CD14-positive monocyte (primary cell): ENCODE measurements around the gene RPL10. TPM values are rescaled to one million over a fixed set of nuclear protein-coding genes. Genes with fewer than 3 reads are reported as not detected.

ENCODE experiments used
- DNase-seq, 3 donors: peaks; one replicate each; pipeline ENCODE4 v3.0.0-alpha.2; 2011 to 2022
- H2AFZ ChIP-seq: 2 replicates; pipeline ENCODE4 v1.6.0; 2012; ENCODE audit warnings: mild to moderate bottlenecking, low read depth, low read length, inconsistent platforms; ENCODE audit not compliant: insufficient read depth, poor library complexity, severe bottlenecking
- H3K27ac ChIP-seq, 2 donors: 1 replicate in 1 of 2; 2 replicates in 1 of 2; pipeline ENCODE4 v1.5.1; 2012 to 2013; ENCODE audit warnings: low read length in 2 of 2, control low read depth in 1 of 2, inconsistent platforms in 1 of 2, low read depth in 1 of 2, mild to moderate bottlenecking in 1 of 2
- H3K27me3 ChIP-seq, 2 donors: one replicate each; pipeline versions ENCODE4 v1.6.0 to v1.6.1; 2011 to 2013; ENCODE audit warnings: low read length in 2 of 2; ENCODE audit not compliant: control insufficient read depth in 2 of 2, insufficient read depth in 2 of 2
- H3K36me3 ChIP-seq, 2 donors: replicated peaks in 1 of 2; 1 replicate in 1 of 2; 2 replicates in 1 of 2; pipeline versions ENCODE4 v1.5.1 to v1.6.1; 2012 to 2013; ENCODE audit warnings: low read length in 2 of 2, control low read depth in 1 of 2, inconsistent platforms in 1 of 2, mild to moderate bottlenecking in 1 of 2; ENCODE audit not compliant: insufficient read depth in 2 of 2, control insufficient read depth in 1 of 2
- H3K4me1 ChIP-seq, 2 donors: 1 replicate in 1 of 2; 2 replicates in 1 of 2; pipeline versions ENCODE4 v1.5.1 to v1.6.1; 2012 to 2013; ENCODE audit warnings: low read length in 2 of 2, control low read depth in 1 of 2, inconsistent platforms in 1 of 2, mild to moderate bottlenecking in 1 of 2, moderate library complexity in 1 of 2; ENCODE audit not compliant: insufficient read depth in 2 of 2, control insufficient read depth in 1 of 2
- H3K4me2 ChIP-seq: replicated peaks from 2 replicates; pipeline ENCODE3; 2012; ENCODE audit warnings: low read length, moderate library complexity, mild to moderate bottlenecking; ENCODE audit not compliant: poor library complexity, severe bottlenecking; ENCODE audit errors: extremely low read depth
- H3K4me3 ChIP-seq, 3 experiments: fragments of 200-600 bp in 1 of 3; sonication (generic) in 1 of 3; replicated peaks in 1 of 3; 1 replicate in 2 of 3; 2 replicates in 1 of 3; pipeline ENCODE4 v1.5.1; 2011 to 2013; ENCODE audit warnings: low read length in 3 of 3, mild to moderate bottlenecking in 3 of 3, control low read depth in 2 of 3, low read depth in 2 of 3, inconsistent platforms in 1 of 3, moderate library complexity in 1 of 3
- H3K79me2 ChIP-seq: 2 replicates; pipeline ENCODE4 v1.6.0; 2012; ENCODE audit warnings: mild to moderate bottlenecking, control low read depth, inconsistent platforms, low read length, moderate library complexity; ENCODE audit not compliant: insufficient read depth
- H3K9ac ChIP-seq: 2 replicates; pipeline ENCODE4 v1.6.0; 2017; ENCODE audit warnings: low read length, mild to moderate bottlenecking; ENCODE audit not compliant: insufficient read depth, poor library complexity, severe bottlenecking
- H3K9me3 ChIP-seq, 2 donors: replicated peaks in 1 of 2; 1 replicate in 1 of 2; 2 replicates in 1 of 2; pipeline versions ENCODE4 v1.5.1 to v1.6.1; 2012 to 2013; ENCODE audit warnings: low read length in 2 of 2, control low read depth in 1 of 2; ENCODE audit not compliant: control insufficient read depth in 1 of 2, insufficient read depth in 1 of 2
- H4K20me1 ChIP-seq: 2 replicates; pipeline ENCODE4 v1.6.0; 2012; ENCODE audit warnings: mild to moderate bottlenecking, low read length, control low read depth, moderate library complexity; ENCODE audit not compliant: insufficient read depth
- H3K27ac Mint-ChIP-seq, 7 donors: one replicate each; pipeline ENCODE4 v1.8.0; 2020; ENCODE audit warnings: mild to moderate bottlenecking in 7 of 7, mixed read lengths in 7 of 7, moderate library complexity in 6 of 7, inconsistent platforms in 2 of 7
- H3K27me3 Mint-ChIP-seq, 3 donors: one replicate each; pipeline ENCODE4 v1.8.0; 2021 to 2022; ENCODE audit warnings: low read depth in 3 of 3, mild to moderate bottlenecking in 3 of 3, mixed read lengths in 3 of 3, moderate library complexity in 3 of 3, inconsistent platforms in 1 of 3
- H3K36me3 Mint-ChIP-seq, 2 donors: one replicate each; pipeline ENCODE4 v1.8.0; 2020; ENCODE audit warnings: mixed read lengths in 2 of 2, inconsistent platforms in 1 of 2, mild to moderate bottlenecking in 1 of 2
- H3K4me1 Mint-ChIP-seq: one replicate; pipeline ENCODE4 v1.8.0; 2020; ENCODE audit warnings: mild to moderate bottlenecking, mixed read lengths
- H3K4me3 Mint-ChIP-seq, 2 donors: one replicate each; pipeline ENCODE4 v1.8.0; 2020; ENCODE audit warnings: mild to moderate bottlenecking in 2 of 2, mixed read lengths in 2 of 2, moderate library complexity in 1 of 2
- H3K9me3 Mint-ChIP-seq, 7 donors: one replicate each; pipeline ENCODE4 v1.8.0; 2020 to 2022; ENCODE audit warnings: mixed read lengths in 7 of 7, mild to moderate bottlenecking in 6 of 7, moderate library complexity in 6 of 7, inconsistent platforms in 2 of 7
- WGBS: methylation state at CpG from one replicate; pipeline ENCODE4 v1.1.5; 2013; ENCODE audit warnings: missing lambda C conversion rate; ENCODE audit not compliant: insufficient coverage; 5-methylcytosine and 5-hydroxymethylcytosine counted together
- intact Hi-C, 2 donors: fragments of 100-400 bp; cut with micrococcal nuclease; formaldehyde crosslinking; loops; one replicate each; pipeline versions ENCODE4 v1.15.0 to v1.15.1; 2023
- polyA minus RNA-seq: library from RNA; depleted of rRNA, polyadenylated mRNA; stranded (reverse); fragments of >200 nt; gene quantifications from 2 replicates; pipeline ENCODE4 v1.2.3, GENCODE V29; 2012
- polyA plus RNA-seq, 3 donors: library from polyadenylated mRNA; depleted of rRNA in 1 of 3; unstranded in 2 of 3; stranded (reverse) in 1 of 3; fragments of 300-500 nt in 2 of 3; fragments of >200 nt in 1 of 3; fragmentation: Illumina TruSeq in 2 of 3; gene quantifications; 1 replicate in 2 of 3; 2 replicates in 1 of 3; pipeline ENCODE4 v1.2.3, GENCODE V29; 2012 to 2021
- total RNA-seq, 12 experiments: library from RNA in 1 of 12; stranded (reverse) in 1 of 12; fragments of 120-200 nt in 1 of 12; gene quantifications; one replicate each; pipeline ENCODE4 v1.2.4 and lab custom pipeline; 2013 to 2026; ENCODE audit warnings: mixed read lengths in 6 of 12, inconsistent platforms in 1 of 12
- TF ChIP-seq, protein P1 (sequence below): fragments of 200-600 bp; IDR thresholded peaks from one replicate; pipeline ENCODE4 v1.8.0; 2022; ENCODE audit warnings: antibody characterized with exemption, mild to moderate bottlenecking

The RPL10 gene
- total RNA-seq (2013): 4,024 TPM
- polyA plus RNA-seq: 1,000 to 10,000 TPM; 1,536 to 5,639 (median 1,724) TPM
- polyA minus RNA-seq: 1,253 and 1,966 TPM in 2 replicates
- total RNA-seq (lab: John Stamatoyannopoulos, UW): 468 to 1,296 (median 944) reads per million in 11 experiments

DNA sequence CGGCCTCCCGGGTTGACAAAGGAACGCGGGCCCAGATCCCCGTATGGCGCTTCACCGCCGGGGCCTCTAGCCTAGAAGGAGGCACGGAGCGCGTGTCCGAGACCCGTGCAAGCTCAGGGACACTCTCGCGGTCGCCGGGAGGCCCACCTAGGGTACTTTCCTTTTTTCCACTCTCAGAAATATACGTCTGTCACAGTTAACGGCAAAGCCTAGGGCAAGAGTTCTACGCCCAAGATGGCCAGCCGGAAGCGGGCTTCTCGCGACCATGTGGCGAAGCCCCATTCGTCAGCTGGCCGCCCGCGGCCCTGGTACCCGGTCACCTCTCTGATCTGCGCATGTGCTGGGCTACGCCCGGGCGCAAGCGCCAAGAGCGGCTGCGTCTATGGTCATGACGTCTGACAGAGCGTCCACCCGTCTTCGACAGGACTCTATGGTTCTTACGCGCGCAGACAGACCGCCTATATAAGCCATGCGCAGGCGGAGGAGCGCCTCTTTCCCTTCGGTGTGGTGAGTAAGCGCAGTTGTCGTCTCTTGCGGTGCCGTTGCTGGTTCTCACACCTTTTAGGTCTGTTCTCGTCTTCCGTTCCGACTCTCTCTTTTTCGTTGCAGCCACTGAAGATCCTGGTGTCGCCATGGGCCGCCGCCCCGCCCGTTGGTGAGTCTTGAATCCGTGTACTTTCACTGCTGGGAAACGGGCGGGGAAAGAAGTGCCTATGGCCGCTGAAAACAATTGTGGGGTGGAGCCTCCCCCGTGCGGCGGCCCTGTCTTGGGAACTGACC is at the start of gene RPL10:
RPL10 (plus strand) TSS at position 490 of the 780 bp plus-strand sequence; CDS start at position 633, 143 bp downstream.
- peak within 1 kb of the TSS; percentile 97 to 99 (median 99) for H3K27ac Mint-ChIP-seq
- no peaks in the 10 kb centered on the region for H3K27me3 ChIP-seq
- TF ChIP-seq, protein P1, sequence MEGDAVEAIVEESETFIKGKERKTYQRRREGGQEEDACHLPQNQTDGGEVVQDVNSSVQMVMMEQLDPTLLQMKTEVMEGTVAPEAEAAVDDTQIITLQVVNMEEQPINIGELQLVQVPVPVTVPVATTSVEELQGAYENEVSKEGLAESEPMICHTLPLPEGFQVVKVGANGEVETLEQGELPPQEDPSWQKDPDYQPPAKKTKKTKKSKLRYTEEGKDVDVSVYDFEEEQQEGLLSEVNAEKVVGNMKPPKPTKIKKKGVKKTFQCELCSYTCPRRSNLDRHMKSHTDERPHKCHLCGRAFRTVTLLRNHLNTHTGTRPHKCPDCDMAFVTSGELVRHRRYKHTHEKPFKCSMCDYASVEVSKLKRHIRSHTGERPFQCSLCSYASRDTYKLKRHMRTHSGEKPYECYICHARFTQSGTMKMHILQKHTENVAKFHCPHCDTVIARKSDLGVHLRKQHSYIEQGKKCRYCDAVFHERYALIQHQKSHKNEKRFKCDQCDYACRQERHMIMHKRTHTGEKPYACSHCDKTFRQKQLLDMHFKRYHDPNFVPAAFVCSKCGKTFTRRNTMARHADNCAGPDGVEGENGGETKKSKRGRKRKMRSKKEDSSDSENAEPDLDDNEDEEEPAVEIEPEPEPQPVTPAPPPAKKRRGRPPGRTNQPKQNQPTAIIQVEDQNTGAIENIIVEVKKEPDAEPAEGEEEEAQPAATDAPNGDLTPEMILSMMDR: no peak

DNA sequence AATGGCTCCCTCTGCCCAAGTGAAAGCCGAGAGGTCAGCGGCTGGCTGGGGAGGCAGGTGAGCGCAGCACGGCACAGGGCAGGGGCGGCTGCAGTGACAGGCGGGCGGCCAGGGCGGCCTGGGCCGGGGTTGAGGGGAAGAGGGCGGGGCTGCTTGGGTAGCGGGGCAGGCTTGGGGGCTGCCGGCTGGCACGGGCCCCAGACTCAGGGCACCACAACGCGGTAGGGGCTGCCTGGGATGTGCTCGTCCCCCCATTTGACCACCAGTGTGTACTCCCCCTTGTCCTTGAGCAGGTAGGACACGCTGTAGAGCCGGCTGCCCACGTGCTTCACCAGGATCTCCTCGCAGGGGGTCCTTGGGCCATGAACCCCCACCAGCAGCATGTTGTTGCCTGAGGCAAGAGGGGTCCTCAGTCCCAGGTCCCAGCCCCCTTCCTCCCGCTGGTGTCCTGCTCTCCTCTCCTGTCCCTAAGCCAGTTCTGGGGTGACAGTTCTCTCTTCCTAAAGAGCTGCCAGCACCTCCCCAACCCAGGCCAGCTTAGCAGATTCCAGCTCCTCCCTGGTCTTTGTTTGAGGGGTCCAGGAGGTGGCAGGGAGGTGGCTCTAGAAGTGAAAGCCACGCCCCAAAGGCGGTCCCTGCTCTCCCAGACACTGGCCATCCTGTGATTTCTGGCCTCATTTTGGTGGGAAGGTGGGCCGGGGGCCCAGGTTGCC is 49.4 kb upstream of the RPL10 start:
- Mint-ChIP-seq H3K9me3 (no peaks in the 10 kb centered on the region), H3K36me3 (peaks cover 35 to 50% of the 10 kb centered on the region in 2 donors), H3K4me1 (peaks cover 21% of the 10 kb centered on the region), H3K4me3 (no peak overlapping the region), H3K27me3 (peaks cover 0 to 2% (median 0%) of the 10 kb centered on the region in 3 donors), H3K27ac (peak overlapping the region in 5 of 7 donors; percentile 64 to 95 (median 90))
- intact Hi-C loops: no loop called here
- H3K9ac ChIP-seq: no peak overlapping the region
- TF ChIP-seq, protein P1: no peak
- H3K4me3 ChIP-seq: no peak overlapping the region
- H3K9me3 ChIP-seq: no peaks in the 10 kb centered on the region
- no peak overlapping the region for H2AFZ ChIP-seq
- WGBS: no CpG with 5 or more reads among the region's 24 CpGs
- H3K27me3 ChIP-seq: no peaks in the 10 kb centered on the region
- peaks cover 3% of the 10 kb centered on the region for H3K79me2 ChIP-seq
- H4K20me1 ChIP-seq: peaks cover 62% of the 10 kb centered on the region
- H3K27ac ChIP-seq: peak overlapping the region; percentile 24 to 34
- peaks cover 30 to 51% of the 10 kb centered on the region in 2 donors for H3K4me1 ChIP-seq
- peaks cover 55% of the 10 kb centered on the region in 2 donors for H3K36me3 ChIP-seq
- H3K4me2 ChIP-seq: no peak overlapping the region
- DNase-seq: no peak

More for the DNA sequence above, at the start of gene RPL10:
- Histone ChIP-seq H3K4me3 (peak within 1 kb of the TSS; percentile 79 to 92 (median 81)), H3K4me2 (peak within 1 kb of the TSS; percentile 87), H3K4me1 (peaks cover 20 to 28% of the 10 kb centered on the region in 2 donors), H2AFZ (peak within 1 kb of the TSS; percentile 65), H3K9me3 (no peaks in the 10 kb centered on the region), H3K9ac (peak within 1 kb of the TSS; percentile 90), H4K20me1 (peaks cover 45% of the 10 kb centered on the region), H3K36me3 (peaks cover 23 to 28% of the 10 kb centered on the region in 2 donors), H3K27ac (peak within 1 kb of the TSS; percentile 97 to 100), H3K79me2 (peaks cover 18% of the 10 kb centered on the region)
- intact Hi-C loops: loop anchor here in 1 of 2 donors (5.0 kb wide), 1 partner anchor 134 kb away; no protein-coding TSS in a partner anchor
- H3K4me3 Mint-ChIP-seq: peak within 1 kb of the TSS; percentile 97
- peaks cover 0 to 9% (median 0%) of the 10 kb centered on the region in 3 donors for H3K27me3 Mint-ChIP-seq
- DNase-seq: peak; percentile 94 to 97 (median 96)
- peaks cover 0 to 22% (median 4%) of the 10 kb centered on the region in 7 donors for H3K9me3 Mint-ChIP-seq
- under 1% methylated on average over 57 of the region's 69 CpGs for WGBS
- peaks cover 25 to 36% of the 10 kb centered on the region in 2 donors for H3K36me3 Mint-ChIP-seq
- H3K4me1 Mint-ChIP-seq: peaks cover 15% of the 10 kb centered on the region
